ENCODE results near the gene PGC.

PGC gene

DNA sequence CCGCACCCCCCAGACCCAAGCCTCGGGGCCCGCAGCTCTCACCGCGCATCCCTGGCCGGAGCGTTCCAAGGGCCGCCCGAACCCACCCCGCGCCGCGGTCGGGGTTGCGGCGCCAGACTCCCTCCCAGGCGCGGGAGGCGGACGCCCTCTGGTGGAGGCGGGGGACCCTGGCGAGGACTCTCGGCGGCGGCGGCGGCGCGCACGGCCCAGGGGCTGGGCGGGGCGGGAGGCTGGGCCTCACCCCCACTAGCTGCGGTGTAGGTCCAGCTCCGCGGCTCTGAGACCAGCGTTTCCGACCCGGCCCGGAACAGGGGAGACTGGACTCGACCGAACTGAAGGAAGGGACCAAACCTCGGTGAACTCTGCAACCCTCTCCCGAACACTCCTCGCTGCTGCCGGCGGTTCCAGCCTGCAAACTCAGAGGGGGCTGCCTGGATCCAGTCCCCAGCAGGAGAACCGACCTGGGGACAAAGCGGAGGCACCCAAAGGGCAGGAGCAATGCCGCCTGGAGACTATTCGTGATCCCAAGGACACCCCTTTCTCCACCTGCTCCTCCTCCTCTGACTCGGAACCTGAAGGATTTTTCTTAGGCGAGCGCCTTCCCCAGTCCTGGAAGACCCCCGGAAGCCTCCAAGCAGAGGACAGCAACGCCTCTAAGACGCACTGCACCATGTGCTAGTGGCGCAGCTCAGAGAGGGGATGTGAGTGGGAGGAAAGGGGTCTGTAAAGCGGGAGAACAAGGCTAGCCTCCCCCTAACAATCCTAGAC lies 39.4 kb upstream of the PGC start:
- Histone ChIP-seq H3K4me1 (ENCODE audit: low read length) (peaks cover 7% of the 10 kb centered on the region; the same call in 1 of the 2 replicates), H3F3A (ENCODE audit: insufficient read depth, low read length) (peaks cover 8% of the 10 kb centered on the region), H3K27me3 (replicated peaks; ENCODE audit: insufficient read depth, low read length) (peaks cover 38% of the 10 kb centered on the region), H3K9me2 (replicated peaks; ENCODE audit: insufficient read depth, low read length) (no peaks in the 10 kb centered on the region), H3K9me3 (replicated peaks; ENCODE audit: insufficient read depth, low read length) (no peaks in the 10 kb centered on the region), H3K36me3 (replicated peaks; ENCODE audit: insufficient read depth, low read length) (no peaks in the 10 kb centered on the region), H3K4me2 (ENCODE audit: low read depth, low read length) (peak overlapping the region; percentile 90), H4K20me1 (ENCODE audit: insufficient read depth, low read length) (no peaks in the 10 kb centered on the region), H2AFZ (ENCODE audit: low read length) (peak overlapping the region; percentile 91), H3K79me2 (ENCODE audit: low read length) (peaks cover 22% of the 10 kb centered on the region), H3K4me3 (ENCODE audit: low read length) (peak overlapping the region; percentile 94), H3K27ac (ENCODE audit: low read length) (peak overlapping the region; percentile 70), H3K9ac (ENCODE audit: low read length) (peak overlapping the region; percentile 92)
- TF ChIP-seq, protein P1, sequence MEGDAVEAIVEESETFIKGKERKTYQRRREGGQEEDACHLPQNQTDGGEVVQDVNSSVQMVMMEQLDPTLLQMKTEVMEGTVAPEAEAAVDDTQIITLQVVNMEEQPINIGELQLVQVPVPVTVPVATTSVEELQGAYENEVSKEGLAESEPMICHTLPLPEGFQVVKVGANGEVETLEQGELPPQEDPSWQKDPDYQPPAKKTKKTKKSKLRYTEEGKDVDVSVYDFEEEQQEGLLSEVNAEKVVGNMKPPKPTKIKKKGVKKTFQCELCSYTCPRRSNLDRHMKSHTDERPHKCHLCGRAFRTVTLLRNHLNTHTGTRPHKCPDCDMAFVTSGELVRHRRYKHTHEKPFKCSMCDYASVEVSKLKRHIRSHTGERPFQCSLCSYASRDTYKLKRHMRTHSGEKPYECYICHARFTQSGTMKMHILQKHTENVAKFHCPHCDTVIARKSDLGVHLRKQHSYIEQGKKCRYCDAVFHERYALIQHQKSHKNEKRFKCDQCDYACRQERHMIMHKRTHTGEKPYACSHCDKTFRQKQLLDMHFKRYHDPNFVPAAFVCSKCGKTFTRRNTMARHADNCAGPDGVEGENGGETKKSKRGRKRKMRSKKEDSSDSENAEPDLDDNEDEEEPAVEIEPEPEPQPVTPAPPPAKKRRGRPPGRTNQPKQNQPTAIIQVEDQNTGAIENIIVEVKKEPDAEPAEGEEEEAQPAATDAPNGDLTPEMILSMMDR (IDR thresholded peaks at IDR 0.05; ENCODE audit: low read length): peak; percentile 61
- no peak for TF ChIP-seq EZH2phosphoT487 (IDR thresholded peaks at IDR 0.05; ENCODE audit: low read length)
- peak; percentile 86 for DNase-seq

GRCh38 chr6:41785689-41786450 lies 38.7 kb upstream of the PGC start:
- H4K20me1 ChIP-seq (ENCODE audit: insufficient read depth, low read length): no peaks in the 10 kb centered on the region
- H3K9me3 ChIP-seq (replicated peaks; ENCODE audit: insufficient read depth, low read length): no peaks in the 10 kb centered on the region
- H3K79me2 ChIP-seq (ENCODE audit: low read length): peaks cover 22% of the 10 kb centered on the region
- H3K27me3 ChIP-seq (replicated peaks; ENCODE audit: insufficient read depth, low read length): peaks cover 46% of the 10 kb centered on the region
- no peaks in the 10 kb centered on the region for H3K36me3 ChIP-seq (replicated peaks; ENCODE audit: insufficient read depth, low read length)
- peak overlapping the region; percentile 58 for H2AFZ ChIP-seq (ENCODE audit: low read length)
- H3K4me1 ChIP-seq (ENCODE audit: low read length): peaks cover 7% of the 10 kb centered on the region; the same call in 1 of the 2 replicates
- no peak overlapping the region for H3K27ac ChIP-seq (ENCODE audit: low read length)
- H3K4me2 ChIP-seq (ENCODE audit: low read depth, low read length): peak overlapping the region; percentile 90
- H3F3A ChIP-seq (ENCODE audit: insufficient read depth, low read length): peaks cover 8% of the 10 kb centered on the region
- H3K9me2 ChIP-seq (replicated peaks; ENCODE audit: insufficient read depth, low read length): no peaks in the 10 kb centered on the region
- DNase-seq: no peak
- TF ChIP-seq EZH2phosphoT487 (IDR thresholded peaks at IDR 0.05; ENCODE audit: low read length) (no peak), EZH2 (optimal IDR thresholded peaks at IDR 0.05; ENCODE audit: low read depth, low read length) (no peak)
- TF ChIP-seq, protein P1 (IDR thresholded peaks at IDR 0.05; ENCODE audit: low read length): no peak
- peak overlapping the region; percentile 94 for H3K4me3 ChIP-seq (ENCODE audit: low read length)
- peak overlapping the region; percentile 37; the same call in 1 of the 2 replicates for H3K9ac ChIP-seq (ENCODE audit: low read length)

- Histone ChIP-seq H3K36me3 (replicated peaks; ENCODE audit: insufficient read depth, low read length) (no peaks in the 10 kb centered on the region), H3K4me1 (ENCODE audit: low read length) (peaks cover 7% of the 10 kb centered on the region; the same call in 1 of the 2 replicates), H3K4me2 (ENCODE audit: low read depth, low read length) (no peak overlapping the region), H3K27ac (ENCODE audit: low read length) (no peak overlapping the region), H4K20me1 (ENCODE audit: insufficient read depth, low read length) (no peaks in the 10 kb centered on the region), H3K79me2 (ENCODE audit: low read length) (peaks cover 20% of the 10 kb centered on the region), H3K9me2 (replicated peaks; ENCODE audit: insufficient read depth, low read length) (no peaks in the 10 kb centered on the region), H3K27me3 (replicated peaks; ENCODE audit: insufficient read depth, low read length) (peaks cover 48% of the 10 kb centered on the region), H3K4me3 (ENCODE audit: low read length) (no peak overlapping the region), H2AFZ (ENCODE audit: low read length) (no peak overlapping the region), H3F3A (ENCODE audit: insufficient read depth, low read length) (peaks cover 8% of the 10 kb centered on the region), H3K9ac (ENCODE audit: low read length) (no peak overlapping the region), H3K9me3 (replicated peaks; ENCODE audit: insufficient read depth, low read length) (no peaks in the 10 kb centered on the region)
- no peak for DNase-seq
- TF ChIP-seq EZH2phosphoT487 (IDR thresholded peaks at IDR 0.05; ENCODE audit: low read length): no peak
- TF ChIP-seq, protein P1 (IDR thresholded peaks at IDR 0.05; ENCODE audit: low read length): no peak
- TF ChIP-seq EZH2 (optimal IDR thresholded peaks at IDR 0.05; ENCODE audit: low read depth, low read length): no peak
These were observed 38.1 kb upstream of the PGC start for GRCh38 chr6:41785254-41785653.

All from MM.1S (cell line).